Mammary epithelial cell (primary cell): ENCODE measurements around the gene SMARCD2.

Experiments used
- CTCF ChIP-seq, 2 donors: IDR thresholded peaks in 1 of 2; conservative IDR thresholded peaks in 1 of 2; 2 replicates each; pipeline ENCODE4 v1.5.1; 2011 to 2012; ENCODE audit warnings: inconsistent platforms in 2 of 2, low read length in 2 of 2, mild to moderate bottlenecking in 2 of 2, control low read depth in 1 of 2, low read depth in 1 of 2; ENCODE audit not compliant: insufficient read depth in 1 of 2; ENCODE audit errors: extremely low read depth in 1 of 2
- EZH2 ChIP-seq: IDR thresholded peaks from 2 replicates; pipeline ENCODE4 v1.6.1; 2012; ENCODE audit warnings: low read length, inconsistent platforms, borderline replicate concordance

GRCh38 chr17:63804328-63804727 is 38.2 kb downstream of the SMARCD2 start:
- no peak for TF ChIP-seq CTCF (conservative IDR thresholded peaks at IDR 0.05 in 1 of 2, IDR thresholded peaks at IDR 0.05 in 1 of 2; ENCODE audit: extremely low read depth in 1 of 2, insufficient read depth in 1 of 2, low read depth in 1 of 2, low read length in 2 of 2)
- no peak for TF ChIP-seq EZH2
